EH (cell line): ENCODE results near the gene DNAJC5G.
"Not testable (repeated sequence)": the region's sequence is repeated elsewhere in the genome, so short reads cannot be mapped to it uniquely, and the experiment has no call there.

Experiments
- DNase-seq: peaks from one replicate; pipeline ENCODE4 v3.0.0-alpha.2; 2015; ENCODE audit warnings: low read depth

Gene DNAJC5G

GRCh38 chr2:27281855-27282559 is 6.8 kb downstream of the DNAJC5G start, which contains the start of gene TRIM54:
Gene TRIM54, plus strand, starts transcription at chr2:27282429. Its CDS starts 303 bp downstream, at chr2:27282732.
- peak; percentile 47 for DNase-seq

GRCh38 chr2:27282892-27283291 is 7.7 kb downstream of the DNAJC5G start:
- DNase-seq: no peak

- no peak for DNase-seq
Measured at GRCh38 chr2:27284996-27285395, 9.8 kb downstream of the DNAJC5G start.

DNA sequence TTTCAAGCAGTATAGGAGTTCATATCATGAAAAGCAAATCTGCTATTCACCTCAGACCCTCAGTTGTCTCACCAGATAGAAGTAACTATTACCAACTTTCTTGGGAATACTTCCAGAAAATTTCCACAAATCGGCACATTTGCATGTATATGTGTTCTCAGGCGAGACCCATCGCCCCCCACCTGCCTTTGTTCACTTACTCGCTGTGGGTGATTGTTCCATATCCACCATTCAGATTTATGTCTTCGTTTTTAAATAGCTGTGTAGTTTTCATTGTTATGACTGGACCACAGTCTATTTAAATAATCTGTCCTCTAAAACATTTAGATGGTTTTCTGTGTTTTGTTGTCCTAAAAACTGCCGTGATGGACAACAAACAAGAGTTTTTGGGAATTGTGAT is 10.2 kb downstream of the DNAJC5G start:
- no peak for DNase-seq

DNA sequence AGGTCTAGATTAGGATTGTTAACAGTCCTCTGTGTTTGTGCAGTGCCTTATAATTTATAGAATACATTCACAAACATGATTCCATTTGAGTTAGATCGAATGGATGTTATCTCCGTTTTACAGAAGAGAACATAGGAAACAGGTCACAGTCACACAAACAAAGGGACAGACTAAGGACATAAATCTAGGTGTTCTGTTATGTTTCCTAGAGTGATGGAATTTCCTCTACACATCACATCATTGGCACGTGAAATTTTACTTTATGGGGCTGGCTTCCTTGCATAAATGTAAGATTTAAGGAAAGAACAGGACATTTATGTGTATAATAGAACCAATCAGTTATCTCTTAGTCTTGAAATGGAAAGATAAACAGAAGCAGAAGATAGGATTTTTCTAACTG is 13.4 kb downstream of the DNAJC5G start:
- no peak for DNase-seq

- DNase-seq: no peak
Measured at GRCh38 chr2:27290549-27290948, 15.3 kb downstream of the DNAJC5G start.

- DNase-seq: no peak
Measured at GRCh38 chr2:27291865-27292264, 16.6 kb downstream of the DNAJC5G start.

DNA sequence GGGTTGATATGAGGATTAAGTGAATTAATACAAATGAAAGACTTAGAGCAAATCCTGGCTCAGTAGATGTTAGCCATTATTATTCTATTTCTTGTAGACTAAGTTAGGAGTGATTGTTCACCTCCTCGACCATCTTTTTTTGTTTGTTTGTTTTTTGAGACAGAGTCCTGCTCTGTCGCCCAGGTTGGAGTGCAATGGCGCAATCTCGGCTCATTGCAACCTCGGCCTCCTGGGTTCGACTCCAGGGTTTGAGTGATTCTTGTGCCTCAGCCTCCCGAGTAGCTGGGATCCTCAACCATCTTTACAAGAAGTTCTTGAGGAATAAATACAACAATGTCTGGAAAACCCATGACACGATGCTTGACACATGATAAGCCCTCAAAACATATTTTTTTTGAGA is 19.7 kb downstream of the DNAJC5G start:
- DNase-seq: no peak

- DNase-seq: no peak
Measured at GRCh38 chr2:27296481-27296880, 21.2 kb downstream of the DNAJC5G start.

DNA sequence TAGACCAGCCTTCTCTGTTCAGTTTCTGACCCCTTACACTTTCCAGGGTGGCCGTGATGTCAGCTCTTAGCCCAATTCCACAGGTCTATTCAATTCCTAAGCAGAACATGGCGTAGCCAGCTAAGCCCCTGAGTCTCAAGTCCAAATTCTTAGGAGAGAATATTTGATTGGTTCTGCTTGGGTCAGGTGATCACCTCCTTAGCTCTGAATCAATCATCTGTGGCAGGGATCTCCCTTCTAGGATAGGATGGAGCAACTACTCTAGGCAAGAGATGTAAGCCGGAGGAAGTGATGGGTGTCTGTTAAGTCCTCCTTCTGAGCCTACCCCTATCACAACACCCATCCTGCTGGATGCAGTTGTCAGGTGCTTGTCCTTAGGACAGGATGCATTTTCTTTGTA is 22.0 kb downstream of the DNAJC5G start:
- no peak for DNase-seq

DNA sequence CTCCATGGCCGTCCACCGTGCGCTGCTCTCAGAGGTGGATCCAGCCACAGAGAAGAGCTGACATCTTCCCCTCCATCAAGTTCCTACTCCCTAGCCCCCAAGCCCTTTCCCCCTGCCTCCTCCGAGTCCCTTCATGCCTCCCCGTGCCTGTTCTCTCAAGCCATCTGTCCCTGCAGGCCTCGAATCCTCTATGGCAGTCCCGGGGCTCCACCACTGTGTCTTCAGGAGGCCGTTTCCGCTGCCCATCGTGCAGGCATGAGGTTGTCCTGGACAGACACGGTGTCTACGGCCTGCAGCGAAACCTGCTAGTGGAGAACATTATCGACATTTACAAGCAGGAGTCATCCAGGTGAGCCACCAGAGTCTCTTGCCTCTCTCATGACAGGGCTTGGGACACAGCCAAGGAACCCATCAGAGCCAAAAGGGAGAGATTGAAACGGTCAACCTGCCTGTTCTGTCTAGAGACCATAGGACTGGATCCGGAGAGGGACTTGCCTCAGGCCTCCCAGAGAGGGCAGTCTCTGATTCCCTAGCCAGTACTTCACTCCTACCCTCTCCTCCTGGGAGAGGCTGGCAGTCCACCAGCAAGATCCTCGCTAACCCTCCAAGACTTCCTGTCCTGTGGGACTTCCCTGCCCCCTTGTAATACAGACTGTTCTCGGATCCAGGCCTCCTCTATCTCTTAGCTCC is 23.3 kb downstream of the DNAJC5G start:
- DNase-seq: peak; percentile 56

DNA sequence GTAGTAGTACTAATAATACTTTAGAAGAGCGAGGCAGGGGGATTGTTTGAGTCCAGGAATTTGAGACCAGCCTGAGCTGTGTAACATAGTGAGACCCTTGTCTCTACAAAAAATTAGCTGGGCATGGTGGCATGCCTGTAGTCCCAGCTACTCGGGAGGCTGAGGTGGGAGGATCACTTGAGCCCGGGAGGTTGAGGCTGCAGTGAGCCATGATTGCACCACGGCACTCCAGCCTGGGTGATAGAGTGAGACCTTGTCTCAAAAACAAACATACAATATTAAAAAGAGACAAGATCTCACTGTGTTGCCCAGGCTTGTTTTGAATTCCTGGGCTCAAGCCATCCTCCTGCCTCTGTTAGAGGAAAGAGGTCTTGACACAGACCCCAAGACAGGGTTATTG is 25.4 kb downstream of the DNAJC5G start:
- DNase-seq: not testable (repeated sequence)

DNA sequence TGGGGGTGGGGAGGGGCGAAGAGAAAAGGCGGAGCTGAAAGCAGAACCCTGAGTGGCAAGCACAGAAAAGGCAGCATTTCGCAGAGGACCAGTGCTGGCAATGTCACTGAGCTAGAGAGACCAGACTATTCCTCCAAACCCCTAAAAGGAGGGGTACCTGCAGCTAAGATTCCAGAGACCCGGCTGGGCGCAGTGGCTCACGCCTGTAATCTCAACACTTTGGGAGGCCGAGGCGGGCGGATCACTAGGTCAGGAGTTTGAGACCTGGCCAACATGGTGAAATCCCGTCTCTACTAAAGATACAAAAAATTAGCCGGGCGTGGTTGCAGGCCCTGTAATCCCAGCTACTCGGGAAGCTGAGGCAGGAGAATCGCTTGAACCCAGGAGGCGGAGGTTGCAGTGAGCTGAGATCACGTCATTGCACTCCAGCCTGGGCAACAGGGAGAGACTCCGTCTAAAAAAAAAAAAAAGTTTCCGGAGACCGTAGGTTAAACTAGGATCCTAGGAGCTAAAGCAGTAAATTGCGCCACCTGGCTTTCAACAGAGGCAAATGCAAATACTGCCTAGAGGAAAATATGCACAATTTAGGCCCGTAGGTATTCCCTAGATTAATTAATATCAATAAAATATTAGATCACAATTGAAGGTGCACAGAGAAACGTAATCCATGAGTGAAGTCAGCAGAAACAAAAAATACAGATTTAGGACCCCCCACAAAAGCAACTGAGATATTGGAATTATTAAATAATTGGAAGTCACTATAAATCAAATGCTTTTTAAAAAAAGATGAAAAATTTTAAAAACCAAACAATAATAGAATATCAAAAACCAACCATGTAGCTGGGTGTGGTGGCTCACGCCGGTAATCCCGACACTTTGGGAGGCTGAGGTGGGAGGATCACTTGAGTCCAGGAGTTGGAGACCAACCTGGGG is 28.1 kb downstream of the DNAJC5G start:
- peak; percentile 78 for DNase-seq

DNA sequence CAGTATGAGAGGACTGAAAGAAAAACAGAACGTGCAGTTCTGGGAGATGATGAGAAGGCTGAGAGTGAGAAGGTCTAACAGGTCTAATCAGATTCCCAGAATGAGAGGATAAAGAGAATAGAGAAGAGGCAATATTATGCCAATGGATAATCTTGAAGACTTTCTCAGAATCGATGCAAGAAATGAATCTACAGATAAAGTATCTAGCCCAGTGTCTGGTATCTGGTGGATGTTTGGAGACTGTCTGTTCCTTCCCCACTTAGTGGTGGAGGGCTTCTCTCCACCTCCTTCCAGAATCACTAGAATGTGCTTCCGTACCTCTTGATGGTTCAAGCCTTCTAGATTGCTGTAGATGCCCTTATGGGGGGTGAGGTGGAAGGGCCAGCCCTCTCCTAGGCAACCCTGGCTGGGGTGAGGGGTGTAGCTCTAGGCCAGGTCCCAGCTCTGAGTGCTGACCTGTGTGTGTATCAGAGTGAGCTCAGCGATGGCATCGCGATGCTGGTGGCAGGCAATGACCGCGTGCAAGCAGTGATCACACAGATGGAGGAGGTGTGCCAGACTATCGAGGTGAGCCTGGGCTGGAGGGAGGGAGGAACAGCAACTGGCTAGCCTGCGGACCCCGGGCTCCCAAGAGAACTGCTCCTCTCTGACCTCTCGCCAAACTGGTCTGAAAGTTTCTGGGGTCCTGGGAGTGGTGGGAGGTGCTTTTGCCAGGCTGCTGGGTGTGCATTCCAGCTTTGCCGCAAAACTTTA is 29.4 kb downstream of the DNAJC5G start:
- DNase-seq: no peak

- no peak for DNase-seq
Measured at GRCh38 chr2:27305516-27305915, 30.3 kb downstream of the DNAJC5G start.

DNA sequence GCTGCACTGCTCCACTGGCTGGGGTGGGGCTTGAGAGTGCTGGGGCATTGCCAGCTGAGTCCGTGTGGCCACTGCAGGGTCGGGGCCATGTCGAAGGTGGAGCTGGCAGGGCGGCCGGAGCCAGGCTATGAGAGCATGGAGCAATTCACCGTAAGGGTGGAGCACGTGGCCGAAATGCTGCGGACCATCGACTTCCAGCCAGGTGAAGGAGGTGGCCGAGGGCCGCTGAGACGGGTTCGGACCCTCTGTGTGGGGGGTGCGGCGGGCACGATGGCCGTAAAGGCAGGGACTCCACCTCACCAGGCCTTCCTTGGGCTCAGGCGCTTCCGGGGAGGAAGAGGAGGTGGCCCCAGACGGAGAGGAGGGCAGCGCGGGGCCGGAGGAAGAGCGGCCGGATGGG is 30.9 kb downstream of the DNAJC5G start:
- no peak for DNase-seq

- no peak for DNase-seq
Measured at GRCh38 chr2:27306573-27307286, 31.5 kb downstream of the DNAJC5G start.

GRCh38 chr2:27307287-27307544 is 32.0 kb downstream of the DNAJC5G start:
- DNase-seq: no peak

GRCh38 chr2:27307545-27308358 is 32.5 kb downstream of the DNAJC5G start:
- DNase-seq: no peak

GRCh38 chr2:27308359-27308881 is 33.2 kb downstream of the DNAJC5G start, which contains the start of gene UCN:
Gene UCN, minus strand, starts transcription at chr2:27308445. Its CDS starts 550 bp downstream, at chr2:27307895.
- peak; percentile 59 for DNase-seq
